Heart left ventricle (tissue), 16 donors: Measurements from ENCODE around the gene MANEA. TPM values are rescaled to one million over a fixed set of nuclear protein-coding genes. Genes with fewer than 3 reads are reported as not detected.

Source experiments
- ATAC-seq, 4 donors: fragments of 200-7000 bp; cut with Tn5 transposase; one replicate each; pipeline ENCODE4 v1.9.1; 2020 to 2022; ENCODE audit warnings: moderate library complexity in 4 of 4, mild to moderate bottlenecking in 3 of 4, moderate number of reproducible peaks in 1 of 4
- DNase-seq, 5 donors: peaks; one replicate each; pipeline ENCODE4 v3.0.0-alpha.2; 2020
- H3K27ac ChIP-seq, 12 donors: fragments of 200-600 bp; sonication (generic) in 4 of 12; one replicate each; pipeline versions ENCODE4 v1.5.0 to v1.8.0; 2016 to 2022; ENCODE audit warnings: mild to moderate bottlenecking in 2 of 12
- H3K27me3 ChIP-seq, 9 donors: fragments of 200-600 bp; sonication (generic) in 2 of 9; one replicate each; pipeline versions ENCODE4 v1.5.1 to v1.8.0; 2016 to 2022; ENCODE audit warnings: mild to moderate bottlenecking in 3 of 9
- H3K36me3 ChIP-seq, 9 donors: fragments of 200-600 bp; sonication (generic) in 2 of 9; one replicate each; pipeline versions ENCODE4 v1.5.0 to v1.8.0; 2018 to 2022; ENCODE audit warnings: mild to moderate bottlenecking in 2 of 9
- H3K4me1 ChIP-seq, 12 donors: fragments of 200-600 bp; sonication (generic) in 4 of 12; one replicate each; pipeline versions ENCODE4 v1.5.0 to v1.8.0; 2016 to 2022; ENCODE audit warnings: mild to moderate bottlenecking in 3 of 12
- H3K4me3 ChIP-seq, 12 donors: fragments of 200-600 bp; sonication (generic) in 4 of 12; one replicate each; pipeline versions ENCODE4 v1.5.0 to v1.8.0; 2017 to 2022; ENCODE audit warnings: mild to moderate bottlenecking in 9 of 12, moderate library complexity in 4 of 12
- H3K9me3 ChIP-seq, 12 donors: fragments of 200-600 bp; sonication (generic) in 4 of 12; one replicate each; pipeline versions ENCODE4 v1.5.0 to v1.8.0; 2016 to 2022; ENCODE audit warnings: mild to moderate bottlenecking in 1 of 12
- POLR2A ChIP-seq, 2 donors: fragments of 450-650 bp; IDR thresholded peaks; one replicate each; pipeline ENCODE4 v1.6.1; 2017; ENCODE audit warnings: antibody characterized with exemption in 2 of 2, mild to moderate bottlenecking in 2 of 2, moderate library complexity in 2 of 2
- WGBS, 4 donors: extraction: QIAGEN DNeasy Blood & Tissue Kit in 2 of 4; methylation state at CpG; one replicate each; pipeline versions ENCODE4 v1.1.5 to v1.1.7; 2013 to 2018; 5-methylcytosine and 5-hydroxymethylcytosine counted together
- intact Hi-C, 10 donors: fragments of 100-400 bp; cut with DNase I; formaldehyde crosslinking; loops; one replicate each; pipeline versions ENCODE4 v1.11.1 to v1.14.2; 2022
- polyA plus RNA-seq, 2 donors: library from polyadenylated mRNA; stranded (reverse); fragments of 200-250 nt; gene quantifications; one replicate each; pipeline ENCODE4 v1.2.3, GENCODE V29; 2013
- total RNA-seq, 9 donors: library from RNA; depleted of rRNA in 2 of 9; stranded (reverse); fragments of >200 nt in 2 of 9; fragmentation: NEBNext Ultra II Directional in 3 of 9; extraction: Animal tissue kit (Norgen Biotek cat#: 25700) in 3 of 9; gene quantifications; one replicate each; pipeline versions ENCODE4 v1.1.0 to v1.2.4, GENCODE V29; 2016 to 2023
- TF ChIP-seq, protein P1 (sequence below), 12 donors: fragments of 200-600 bp; sonication (generic) in 4 of 12; IDR thresholded peaks; one replicate each; pipeline versions ENCODE4 v1.5.0 to v1.8.0; 2018 to 2022; ENCODE audit warnings: antibody characterized with exemption in 12 of 12, mild to moderate bottlenecking in 5 of 12
- donor health status: ischemic (EF 13 %, LVEDD 7.1; RV severe dilation, severe dysfunction).
- donor health status: healthy with polysubstance abuse.
- donor health status: DM: no; HTN: yes; CAD: no.
- donor health status: DM: no; HTN: no; CAD: no.
- donor health status: ischemic (EF 25% LVEDD 6.9; RV normal size, moderate dysfunction).
- donor health status: ischemic (EF 25% LVEDD 5.7; RV mildly dilated, moderate dysfunction).
- donor health status: healthy.
- donor health status: DM: yes; HTN: yes; CAD: no.
- donor health status: ischemic (EF 35%, LVEDD 5.7; RV mildly dilated, moderate dysfunction).
- donor health status: nonischemic (EF 11% LVEDD 7.7; RV severe dilation, severe dysfunction).
- donor health status: DM: yes; HTN: yes; CAD: no.
- donor health status: PGD.
- donor health status: ischemic (EF 29% LVEDD 5.4; RV normal size, mild dysfunction).
- donor health status: nonischemic (EF 23%, LVEDD 6.1; RV moderate dilation, normal function).

Gene MANEA
- total and polyA plus RNA-seq, 11 donors, result 2.4 to 8.7 (median 5.6) TPM

DNA sequence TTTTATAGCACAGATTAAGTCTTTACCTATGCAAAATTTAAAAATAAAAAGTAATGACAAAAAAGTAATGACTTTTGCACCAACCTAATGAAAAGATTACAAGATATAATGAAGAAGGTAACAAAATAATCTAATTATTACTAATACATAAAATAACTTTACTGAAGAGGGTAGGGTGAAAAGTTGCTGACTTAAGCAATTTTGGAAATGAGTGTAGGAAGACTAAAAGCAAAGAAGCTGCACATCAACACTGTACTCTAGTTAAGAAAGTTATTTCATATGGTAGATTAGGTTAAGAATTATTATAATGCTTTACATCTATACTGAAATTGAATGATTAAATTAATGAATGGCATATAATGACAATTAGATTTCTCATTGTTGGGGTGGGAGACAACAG is 76.8 kb downstream of the MANEA start:
- Histone ChIP-seq H3K4me1 (no peaks in the 10 kb centered on the region), H3K27me3 (no peaks in the 10 kb centered on the region), H3K9me3 (no peaks in the 10 kb centered on the region), H3K36me3 (no peaks in the 10 kb centered on the region), H3K27ac (no peak overlapping the region), H3K4me3 (no peak overlapping the region)
- TF ChIP-seq, protein P1, sequence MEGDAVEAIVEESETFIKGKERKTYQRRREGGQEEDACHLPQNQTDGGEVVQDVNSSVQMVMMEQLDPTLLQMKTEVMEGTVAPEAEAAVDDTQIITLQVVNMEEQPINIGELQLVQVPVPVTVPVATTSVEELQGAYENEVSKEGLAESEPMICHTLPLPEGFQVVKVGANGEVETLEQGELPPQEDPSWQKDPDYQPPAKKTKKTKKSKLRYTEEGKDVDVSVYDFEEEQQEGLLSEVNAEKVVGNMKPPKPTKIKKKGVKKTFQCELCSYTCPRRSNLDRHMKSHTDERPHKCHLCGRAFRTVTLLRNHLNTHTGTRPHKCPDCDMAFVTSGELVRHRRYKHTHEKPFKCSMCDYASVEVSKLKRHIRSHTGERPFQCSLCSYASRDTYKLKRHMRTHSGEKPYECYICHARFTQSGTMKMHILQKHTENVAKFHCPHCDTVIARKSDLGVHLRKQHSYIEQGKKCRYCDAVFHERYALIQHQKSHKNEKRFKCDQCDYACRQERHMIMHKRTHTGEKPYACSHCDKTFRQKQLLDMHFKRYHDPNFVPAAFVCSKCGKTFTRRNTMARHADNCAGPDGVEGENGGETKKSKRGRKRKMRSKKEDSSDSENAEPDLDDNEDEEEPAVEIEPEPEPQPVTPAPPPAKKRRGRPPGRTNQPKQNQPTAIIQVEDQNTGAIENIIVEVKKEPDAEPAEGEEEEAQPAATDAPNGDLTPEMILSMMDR (IDR thresholded peaks at IDR 0.05), result no peak
- TF ChIP-seq POLR2A (IDR thresholded peaks at IDR 0.05), result no peak
- ATAC-seq (no peak), DNase-seq (no peak)
- intact Hi-C loops, result no loop called here

DNA sequence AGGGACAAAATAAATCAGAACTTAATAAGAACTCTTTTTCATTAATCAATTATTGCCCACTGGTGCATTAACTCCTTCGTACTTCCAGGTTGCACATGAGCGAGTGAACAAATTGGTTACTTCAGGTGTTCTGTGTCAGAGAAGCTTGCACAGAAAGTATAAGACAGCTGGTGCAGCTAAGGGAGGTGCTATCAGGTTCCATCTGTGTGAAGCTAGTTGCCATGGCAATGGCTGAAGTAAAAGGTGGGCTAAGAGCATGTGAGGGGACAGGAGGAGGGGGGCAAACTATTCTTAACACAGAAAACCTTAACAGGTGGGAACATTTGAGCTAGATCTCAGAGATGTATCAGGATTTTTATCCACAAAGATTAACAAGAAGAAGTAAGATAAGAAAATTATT is 81.6 kb downstream of the MANEA start:
- Histone ChIP-seq H3K36me3 (no peaks in the 10 kb centered on the region), H3K4me3 (no peak overlapping the region), H3K27me3 (no peaks in the 10 kb centered on the region), H3K9me3 (no peaks in the 10 kb centered on the region), H3K27ac (no peak overlapping the region), H3K4me1 (no peaks in the 10 kb centered on the region)
- DNase-seq (no peak), ATAC-seq (no peak)
- no peak for TF ChIP-seq POLR2A (IDR thresholded peaks at IDR 0.05)
- TF ChIP-seq, protein P1 (IDR thresholded peaks at IDR 0.05), result no peak
- intact Hi-C loops, result no loop called here
- WGBS, 4 donors, result 90 to 94% (median 91%) methylated on average over 2 of the region's 2 CpGs
